A673 (cell line): ENCODE measurements around the gene SLC43A1. TPM values are rescaled to one million over a fixed set of nuclear protein-coding genes. Genes with fewer than 3 reads are reported as not detected.

Source experiments
- BruUV-seq: library from RNA; stranded (reverse); fragments of 400-500 nt; replicated peaks from 2 replicates; lab custom pipeline; 2021; lab: Mats Ljungman, UMichigan
- CTCF ChIA-PET: fragments of 300-600 bp; sonication (Branson Sonifier 250); formaldehyde crosslinking; loops from one replicate; lab custom pipeline; 2022; ENCODE audit warnings: antibody characterized with exemption; lab: Charles Lee
- POLR2A ChIA-PET: fragments of 300-600 bp; sonication (Branson Sonifier 250); formaldehyde crosslinking; loops from one replicate; lab custom pipeline; 2022; ENCODE audit warnings: antibody characterized with exemption; ENCODE audit not compliant: low non-redundant PET; lab: Charles Lee
- DNase-seq: peaks from one replicate; pipeline ENCODE4 v3.0.0-alpha.2; 2015; ENCODE audit warnings: low spot score
- H3K27ac ChIP-seq: fragments of 200-600 bp; sonication (generic); 2 replicates; pipeline ENCODE4 v1.5.1; 2016; ENCODE audit warnings: mixed run types, low read depth, mild to moderate bottlenecking, mixed read lengths, antibody characterized with exemption, low read length; ENCODE audit not compliant: poor library complexity, severe bottlenecking
- H3K27me3 ChIP-seq: fragments of 200-600 bp; sonication (generic); replicated peaks from 2 replicates; pipeline ENCODE4 v1.6.1; 2017; ENCODE audit warnings: mixed run types, low read depth, mild to moderate bottlenecking, mixed read lengths, antibody characterized with exemption, low read length; ENCODE audit not compliant: insufficient read depth, poor library complexity
- H3K36me3 ChIP-seq: fragments of 200-600 bp; sonication (generic); 2 replicates; pipeline ENCODE4 v1.6.1; 2016; ENCODE audit warnings: mixed run types, mild to moderate bottlenecking, mixed read lengths, antibody characterized with exemption, low read length; ENCODE audit not compliant: insufficient read depth, poor library complexity, severe bottlenecking
- H3K4me1 ChIP-seq: fragments of 200-600 bp; sonication (generic); 2 replicates; pipeline ENCODE4 v1.6.1; 2017; ENCODE audit warnings: mixed run types, mild to moderate bottlenecking, mixed read lengths, antibody characterized with exemption, low read length; ENCODE audit not compliant: insufficient read depth, poor library complexity, severe bottlenecking
- H3K4me3 ChIP-seq: fragments of 200-600 bp; sonication (generic); 2 replicates; pipeline ENCODE4 v1.5.1; 2016; ENCODE audit warnings: low read depth, mixed run types, mild to moderate bottlenecking, mixed read lengths, low read length; ENCODE audit not compliant: poor library complexity, severe bottlenecking
- H3K9me3 ChIP-seq: fragments of 200-600 bp; sonication (generic); 2 replicates; pipeline ENCODE4 v1.6.1; 2016; ENCODE audit warnings: mixed run types, low read depth, mild to moderate bottlenecking, mixed read lengths, antibody characterized with exemption, low read length; ENCODE audit not compliant: poor library complexity, severe bottlenecking
- CTCF ChIP-seq: fragments of 300-800, 200-600 bp; sonication (generic); conservative IDR thresholded peaks from 2 replicates; pipeline ENCODE4 v1.5.1; 2017; ENCODE audit warnings: low read depth, mild to moderate bottlenecking, antibody characterized with exemption, low read length, moderate library complexity, mixed read lengths
- EZH2 ChIP-seq: fragments of 200-600 bp; sonication (generic); IDR thresholded peaks from 2 replicates; pipeline ENCODE4 v1.6.1; 2017; ENCODE audit warnings: borderline replicate concordance, low read depth, mild to moderate bottlenecking, mixed read lengths, antibody characterized with exemption, low read length; ENCODE audit not compliant: poor library complexity, severe bottlenecking
- intact Hi-C: fragments of 100-400 bp; cut with micrococcal nuclease; formaldehyde crosslinking; loops from one replicate; pipeline ENCODE4 v1.10.0; 2022; ENCODE audit not compliant: unreplicated experiment
- total RNA-seq: library from RNA; stranded (reverse); gene quantifications from 2 replicates; pipeline ENCODE4 v1.2.3, GENCODE V29; 2021

SLC43A1 gene
- total RNA-seq, 1 experiment from 2014 or later: 18.4 TPM

- CTCF ChIA-PET: no interaction called here
- Histone ChIP-seq H3K36me3 (no peaks in the 10 kb centered on the region), H3K4me3 (no peak overlapping the region), H3K27ac (no peak overlapping the region), H3K4me1 (no peaks in the 10 kb centered on the region), H3K9me3 (no peaks in the 10 kb centered on the region), H3K27me3 (no peaks in the 10 kb centered on the region)
- POLR2A ChIA-PET: no interaction called here
- intact Hi-C loops: no loop called here
- TF ChIP-seq EZH2 (no peak), CTCF (0 out of 2 replicates have a peak, but pooled peaks have one; percentile 17)
- BruUV-seq: no TSS peak
- peak; percentile 40 for DNase-seq
Measured at GRCh38 chr11:57546869-57547475, 31.5 kb upstream of the SLC43A1 start.

GRCh38 chr11:57546451-57546850 is 30.9 kb upstream of the SLC43A1 start:
- no peak for TF ChIP-seq CTCF
- no peak for TF ChIP-seq EZH2
- H3K4me3 ChIP-seq: no peak overlapping the region
- CTCF ChIA-PET: no interaction called here
- BruUV-seq: no TSS peak
- DNase-seq: no peak
- H3K4me1 ChIP-seq: no peaks in the 10 kb centered on the region
- POLR2A ChIA-PET: no interaction called here
- no peaks in the 10 kb centered on the region for H3K36me3 ChIP-seq
- intact Hi-C loops: no loop called here
- no peaks in the 10 kb centered on the region for H3K9me3 ChIP-seq
- H3K27ac ChIP-seq: no peak overlapping the region
- no peaks in the 10 kb centered on the region for H3K27me3 ChIP-seq

- no peak for TF ChIP-seq EZH2
- TF ChIP-seq CTCF: no peak
- intact Hi-C loops: no loop called here
- POLR2A ChIA-PET: no interaction called here
Measured at GRCh38 chr11:57545883-57546282, 30.4 kb upstream of the SLC43A1 start.

More at GRCh38 chr11:57545883-57546282, 30.4 kb upstream of the SLC43A1 start:
- H3K4me1 ChIP-seq: no peaks in the 10 kb centered on the region
- CTCF ChIA-PET: no interaction called here
- H3K36me3 ChIP-seq: no peaks in the 10 kb centered on the region
- no peak overlapping the region for H3K4me3 ChIP-seq
- no TSS peak for BruUV-seq
- H3K27ac ChIP-seq: no peak overlapping the region
- no peaks in the 10 kb centered on the region for H3K9me3 ChIP-seq
- no peak for DNase-seq
- no peaks in the 10 kb centered on the region for H3K27me3 ChIP-seq
